ENCODE data around the gene AKAP6. TPM values are rescaled to one million over a fixed set of nuclear protein-coding genes. Genes with fewer than 3 reads are reported as not detected.

AKAP6 gene
- total and polyA plus RNA-seq, 7 donors = 0.60 to 56.2 (median 29.5) TPM; not detected in 1

DNA sequence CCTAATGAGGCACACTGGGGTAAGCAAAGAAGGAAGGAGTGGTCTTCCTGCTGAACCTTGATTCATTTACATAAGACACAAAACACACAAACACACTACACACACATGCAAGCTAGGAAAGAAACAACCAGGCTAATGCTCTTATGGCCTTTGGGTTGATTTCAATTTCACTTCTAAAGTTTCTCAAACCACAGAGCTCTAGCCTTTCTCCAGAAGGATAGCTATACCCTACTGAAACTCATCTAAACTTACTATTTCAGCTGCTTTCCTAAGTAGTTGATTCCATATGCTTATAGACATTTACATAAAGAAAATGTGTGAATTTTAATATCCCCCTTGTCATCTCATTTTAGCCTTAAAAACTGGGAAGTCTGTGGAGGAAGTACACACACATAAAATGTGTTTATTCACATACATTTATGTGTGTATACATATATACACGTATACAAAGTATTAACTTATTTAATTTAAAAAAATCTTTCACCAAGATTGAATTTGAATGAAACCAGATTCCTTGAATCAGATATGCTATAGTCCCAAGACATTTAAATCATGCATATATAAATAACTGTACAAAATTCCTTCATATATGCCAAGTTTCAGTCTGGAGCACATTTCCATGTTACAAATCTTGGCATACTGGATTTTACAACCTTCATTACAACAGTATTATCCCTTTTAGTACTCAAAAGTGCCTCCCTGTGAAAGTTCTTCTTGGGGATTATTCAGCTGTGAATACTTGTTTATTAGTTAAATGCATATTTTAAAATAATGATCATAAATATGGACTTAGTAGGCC is 377.8 kb downstream of the AKAP6 start:
- no peak overlapping the region for H3K4me3 ChIP-seq
- TF ChIP-seq POLR2A (IDR thresholded peaks at IDR 0.05) (no peak), EP300 (IDR thresholded peaks at IDR 0.05) (no peak), CTCF (IDR thresholded peaks at IDR 0.05) (no peak), POLR2AphosphoS5 (IDR thresholded peaks at IDR 0.05) (no peak)
- no peak for DNase-seq
- 70 to 76% methylated on average over 1 of the region's 1 CpG for WGBS, 2 donors
- peaks cover 0 to 73% (median 51%) of the 10 kb centered on the region in 4 donors for H3K4me1 ChIP-seq
- intact Hi-C loops (cut with DNase I) = loop anchor here (5.0 to 10.0 kb wide), 2 partner anchors 748 to 1245 kb away; partner anchors contain the start of gene EGLN3
- no peaks in the 10 kb centered on the region for H3K36me3 ChIP-seq
- no peaks in the 10 kb centered on the region for H3K9me3 ChIP-seq
- H3K27me3 ChIP-seq = no peaks in the 10 kb centered on the region
- H3K27ac ChIP-seq = peak overlapping the region; percentile 29 to 82 (median 72)

DNA sequence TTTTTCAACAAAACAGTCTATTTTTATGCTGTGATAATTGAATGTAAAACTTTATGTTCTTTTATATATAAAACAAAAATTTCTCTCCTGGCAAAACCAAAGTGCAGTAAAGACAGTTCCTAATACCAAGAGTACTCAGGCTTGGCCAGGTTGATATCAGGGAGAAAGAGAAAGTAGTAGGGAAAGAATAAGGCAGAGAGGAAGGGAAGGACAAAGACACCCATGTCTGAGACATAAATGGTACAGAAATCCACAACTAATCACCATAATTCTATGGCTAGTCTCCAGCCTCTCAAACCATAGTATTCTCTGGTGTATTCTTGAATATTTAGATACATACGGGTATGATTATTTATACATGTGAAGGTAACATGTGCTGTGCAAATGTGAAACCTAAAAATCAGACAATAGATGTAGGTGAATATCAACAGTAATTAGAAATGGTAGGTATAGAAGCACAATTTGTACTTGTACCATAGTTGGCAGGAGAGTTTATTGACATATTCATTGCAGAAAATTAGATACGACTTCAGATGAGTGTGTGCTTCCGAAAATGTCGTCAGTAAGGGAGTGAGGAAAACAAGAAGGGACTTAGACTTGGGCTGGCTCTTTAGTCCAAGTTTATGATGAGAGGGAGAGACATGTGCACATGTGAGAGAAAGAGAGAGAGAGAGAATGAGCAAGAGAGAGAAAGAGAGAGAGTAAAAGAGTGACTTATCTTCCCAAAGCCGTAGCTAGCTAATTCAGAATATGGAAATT is 378.8 kb downstream of the AKAP6 start:
- no peak for TF ChIP-seq POLR2AphosphoS5 (IDR thresholded peaks at IDR 0.05)
- no peak for TF ChIP-seq POLR2A (IDR thresholded peaks at IDR 0.05)
- TF ChIP-seq CTCF (IDR thresholded peaks at IDR 0.05) = no peak
- TF ChIP-seq EP300 (IDR thresholded peaks at IDR 0.05) = no peak
- Histone ChIP-seq H3K4me3 (no peak overlapping the region), H3K36me3 (no peaks in the 10 kb centered on the region), H3K9me3 (no peaks in the 10 kb centered on the region), H3K27ac (peak overlapping the region; percentile 67 to 82 (median 78)), H3K27me3 (no peaks in the 10 kb centered on the region), H3K4me1 (peaks cover 0 to 63% (median 44%) of the 10 kb centered on the region in 4 donors)
- DNase-seq = no peak
- 87 to 90% methylated on average over 5 of the region's 5 CpGs for WGBS, 2 donors
- intact Hi-C loops (cut with DNase I) = loop anchor here (5.0 to 10.0 kb wide), 2 partner anchors 747 to 1244 kb away; partner anchors contain the start of gene EGLN3

DNA sequence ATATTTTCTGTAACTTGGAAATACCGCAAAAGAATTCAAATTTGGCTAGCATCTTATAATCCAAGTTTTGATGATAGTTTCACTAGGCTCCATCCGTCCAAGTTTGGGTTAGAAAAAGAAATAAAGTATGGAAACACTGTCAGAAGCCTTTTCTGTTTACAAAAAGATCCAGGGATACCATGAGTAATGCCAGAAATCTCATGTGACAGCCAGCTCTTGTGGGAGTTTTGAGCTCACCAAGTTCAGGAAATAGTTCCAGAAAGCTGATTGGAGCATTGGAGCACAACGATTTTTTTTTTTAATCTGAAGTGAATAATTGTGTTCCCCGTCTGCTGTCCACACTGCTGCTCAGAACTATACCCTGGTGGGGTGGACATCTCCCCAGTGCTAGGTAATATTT is 379.9 kb downstream of the AKAP6 start:
- Histone ChIP-seq H3K9me3 (no peaks in the 10 kb centered on the region), H3K4me3 (no peak overlapping the region), H3K27me3 (no peaks in the 10 kb centered on the region), H3K4me1 (peaks cover 0 to 51% (median 34%) of the 10 kb centered on the region in 4 donors), H3K36me3 (no peaks in the 10 kb centered on the region), H3K27ac (peak overlapping the region; percentile 67 to 82 (median 78))
- 63 to 64% methylated on average over 4 of the region's 4 CpGs for WGBS, 2 donors
- TF ChIP-seq POLR2AphosphoS5 (IDR thresholded peaks at IDR 0.05) = peak; percentile 20 to 79 (median 54)
- TF ChIP-seq CTCF (IDR thresholded peaks at IDR 0.05) = no peak
- TF ChIP-seq POLR2A (IDR thresholded peaks at IDR 0.05) = no peak
- peak in 1 of 4 donors; percentile 46 for TF ChIP-seq EP300 (IDR thresholded peaks at IDR 0.05)
- intact Hi-C loops (cut with DNase I) = loop anchor here (5.0 to 10.0 kb wide), 2 partner anchors 746 to 1243 kb away; partner anchors contain the start of gene EGLN3
- DNase-seq = peak; percentile 70

DNA sequence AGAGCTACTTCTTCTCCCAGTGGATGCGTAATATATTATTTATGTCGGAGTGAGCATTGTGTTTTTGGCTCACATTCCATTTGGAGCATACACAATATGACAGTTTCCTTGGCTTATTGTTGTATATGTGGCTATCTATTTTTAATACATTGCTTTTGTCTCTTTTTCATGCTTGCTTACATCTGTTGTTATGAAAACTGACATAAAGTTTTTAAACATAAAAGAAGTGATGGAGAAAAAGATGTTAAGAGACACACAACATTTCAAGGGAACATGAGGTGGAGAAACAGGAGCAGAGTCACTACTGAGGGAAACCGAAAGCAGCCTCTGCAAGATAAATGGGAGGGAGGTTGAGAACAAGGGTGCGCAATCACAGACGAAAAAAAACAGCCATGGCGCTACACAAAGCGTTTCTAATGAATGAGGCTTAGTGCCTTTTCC is 381.2 kb downstream of the AKAP6 start:
- H3K27ac ChIP-seq = peak overlapping the region; percentile 67 to 82 (median 78)
- no peaks in the 10 kb centered on the region for H3K9me3 ChIP-seq
- peak; percentile 64 for DNase-seq
- peaks cover 0 to 48% (median 31%) of the 10 kb centered on the region in 4 donors for H3K4me1 ChIP-seq
- intact Hi-C loops (cut with DNase I) = loop anchor here (2.0 to 5.0 kb wide), 4 partner anchors 133 to 1083 kb away; partner anchors contain the start of gene NPAS3
- H3K4me3 ChIP-seq = peak overlapping the region; percentile 5 to 36 (median 31)
- no peak for TF ChIP-seq CTCF (IDR thresholded peaks at IDR 0.05)
- no peak for TF ChIP-seq POLR2A (IDR thresholded peaks at IDR 0.05)
- TF ChIP-seq POLR2AphosphoS5 (IDR thresholded peaks at IDR 0.05) = peak in 3 of 4 donors; percentile 28 to 62 (median 47)
- no peak for TF ChIP-seq EP300 (IDR thresholded peaks at IDR 0.05)
- H3K36me3 ChIP-seq = no peaks in the 10 kb centered on the region
- WGBS, 2 donors = 65 to 79% methylated on average over 7 of the region's 7 CpGs
- no peaks in the 10 kb centered on the region for H3K27me3 ChIP-seq
